T-helper 17 cell (primary cell): Measurements from ENCODE around the gene CCDC86. TPM values are rescaled to one million over a fixed set of nuclear protein-coding genes. Genes with fewer than 3 reads are reported as not detected.
A peak's percentile ranks its signal among the peaks of the same experiment; 100 is the strongest.

Experiments used
- ATAC-seq: fragments of 150-1000 bp; cut with Tn5 transposase; 2 replicates; pipeline ENCODE4 v1.10.0; 2021; ENCODE audit warnings: mild to moderate bottlenecking, moderate library complexity
- DNase-seq, 3 donors: peaks; one replicate each; pipeline versions ENCODE4 v3.0.0 to v3.0.0-alpha.2; 2020 to 2021
- H3K9me3 ChIP-seq: one replicate; pipeline ENCODE4 v1.7.0; 2013; ENCODE audit warnings: low read length, mild to moderate bottlenecking; ENCODE audit not compliant: control insufficient read depth, poor library complexity, severe bottlenecking
- H3K27ac Mint-ChIP-seq: one replicate; pipeline ENCODE4 v1.8.0; 2022; ENCODE audit warnings: mild to moderate bottlenecking, moderate library complexity, mixed read lengths
- H3K27me3 Mint-ChIP-seq: one replicate; pipeline ENCODE4 v1.8.0; 2022; ENCODE audit warnings: mixed read lengths
- H3K36me3 Mint-ChIP-seq: one replicate; pipeline ENCODE4 v1.8.0; 2022; ENCODE audit warnings: low read depth, mixed read lengths
- H3K4me1 Mint-ChIP-seq: one replicate; pipeline ENCODE4 v1.8.0; 2022; ENCODE audit warnings: mild to moderate bottlenecking, mixed read lengths
- H3K4me3 Mint-ChIP-seq: one replicate; pipeline ENCODE4 v1.8.0; 2022; ENCODE audit warnings: mild to moderate bottlenecking, moderate library complexity, mixed read lengths
- total RNA-seq, 4 donors: library from RNA in 2 of 4; stranded (reverse) in 2 of 4; gene quantifications; one replicate each; pipeline ENCODE4 v1.2.3 and lab custom pipeline; 2022 to 2026

Gene CCDC86
- total RNA-seq, 2 donors from 2014 or later: 9.2 to 13.1 TPM

DNA sequence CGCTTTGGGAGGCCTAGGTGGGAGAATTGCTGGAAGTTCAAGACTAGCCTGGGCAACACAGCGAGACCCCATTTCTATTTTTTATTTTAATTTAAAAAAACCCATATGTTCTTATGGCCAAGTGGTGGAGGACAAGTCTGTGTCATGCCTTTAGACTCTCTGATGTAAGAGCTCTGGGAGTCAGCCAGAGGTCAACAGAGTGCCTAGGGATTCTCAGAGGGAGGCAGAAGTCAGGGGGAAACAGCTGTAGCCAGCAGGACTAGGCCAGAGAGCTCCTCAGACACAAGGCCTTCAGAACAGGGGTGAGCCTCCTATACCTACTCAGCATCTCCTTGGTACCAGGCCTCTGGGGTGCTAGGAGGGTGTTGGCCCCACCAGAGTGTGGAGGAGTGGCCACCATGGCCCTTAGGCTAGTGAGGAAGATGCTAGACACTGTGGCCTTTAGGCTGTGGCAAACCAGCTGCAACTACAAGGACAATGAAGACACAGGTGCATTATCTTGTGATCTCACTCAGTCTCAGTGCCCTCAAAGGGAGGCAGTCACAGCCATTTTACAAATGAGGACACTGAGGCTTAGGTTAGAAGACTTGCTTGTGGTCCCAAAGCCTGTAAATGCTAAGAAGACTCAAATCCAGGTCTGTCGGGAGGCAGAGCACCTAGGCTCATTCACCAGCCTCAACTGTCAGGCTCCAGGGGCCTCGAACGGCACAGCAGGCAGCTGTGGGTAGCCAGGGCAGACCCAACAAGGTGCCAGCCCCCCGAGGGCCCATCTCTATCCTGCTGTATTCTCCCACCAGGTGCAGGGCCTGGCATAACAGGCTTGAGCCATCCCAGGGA, 30.4 kb downstream of the CCDC86 start:
- Mint-ChIP-seq H3K27ac (peak overlapping the region; percentile 11), H3K27me3 (peaks cover 7% of the 10 kb centered on the region), H3K4me3 (no peak overlapping the region), H3K36me3 (no peaks in the 10 kb centered on the region), H3K4me1 (peaks cover 6% of the 10 kb centered on the region)
- no peaks in the 10 kb centered on the region for H3K9me3 ChIP-seq
- DNase-seq (no peak), ATAC-seq (no peak)

DNA sequence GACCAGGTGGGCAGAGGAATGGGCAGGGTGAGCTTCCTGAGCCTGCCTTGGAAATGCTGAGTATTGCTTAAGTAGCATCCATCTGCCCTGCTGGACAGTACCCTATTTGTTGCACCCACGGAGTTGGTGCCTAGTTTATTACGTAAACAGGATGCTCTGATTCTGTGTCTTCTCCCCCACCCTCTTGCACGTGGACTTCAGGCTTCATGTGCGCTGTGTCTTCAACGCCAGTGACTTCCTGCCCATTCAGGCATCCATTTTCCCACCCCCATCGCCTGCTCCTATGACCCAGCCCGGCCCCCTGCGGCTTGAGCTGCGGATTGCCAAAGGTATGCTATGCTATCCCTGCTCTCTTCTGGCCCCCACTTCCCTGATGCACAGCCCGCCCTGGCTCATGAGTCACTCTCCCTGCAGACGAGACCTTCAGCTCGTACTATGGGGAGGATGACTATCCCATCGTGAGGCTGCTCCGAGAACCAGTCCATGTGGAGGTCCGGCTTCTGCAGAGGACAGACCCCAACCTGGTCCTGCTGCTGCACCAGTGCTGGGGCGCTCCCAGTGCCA, 31.1 kb downstream of the CCDC86 start:
- Mint-ChIP-seq H3K4me3 (no peak overlapping the region), H3K4me1 (peaks cover 6% of the 10 kb centered on the region)

DNA sequence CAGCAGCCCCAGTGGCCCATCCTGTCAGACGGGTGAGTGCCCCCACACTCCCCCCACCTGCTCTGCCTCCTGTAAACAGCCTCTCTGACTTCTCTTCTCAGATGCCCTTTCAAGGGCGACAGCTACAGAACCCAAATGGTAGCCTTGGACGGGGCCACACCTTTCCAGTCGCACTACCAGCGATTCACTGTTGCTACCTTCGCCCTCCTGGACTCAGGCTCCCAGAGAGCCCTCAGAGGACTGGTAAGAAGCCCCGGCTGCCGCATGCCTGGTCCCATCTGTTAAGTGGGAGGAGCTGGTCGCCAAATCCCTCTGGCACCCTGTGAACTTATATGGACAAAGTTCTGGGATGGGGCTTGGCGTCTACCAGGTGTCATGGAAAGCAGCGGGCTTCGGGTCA, 31.6 kb downstream of the CCDC86 start:
- DNase-seq: no peak
- no peak for ATAC-seq
- Mint-ChIP-seq H3K27ac (peak overlapping the region; percentile 37), H3K27me3 (peaks cover 7% of the 10 kb centered on the region), H3K4me3 (no peak overlapping the region), H3K4me1 (peaks cover 6% of the 10 kb centered on the region), H3K36me3 (no peaks in the 10 kb centered on the region)
- no peaks in the 10 kb centered on the region for H3K9me3 ChIP-seq

More for the DNA sequence above, 31.1 kb downstream of the CCDC86 start:
- Mint-ChIP-seq H3K27ac (peak overlapping the region; percentile 37), H3K36me3 (no peaks in the 10 kb centered on the region), H3K27me3 (peaks cover 7% of the 10 kb centered on the region)
- ATAC-seq (peak; percentile 25), DNase-seq (no peak)
- H3K9me3 ChIP-seq: no peaks in the 10 kb centered on the region

DNA sequence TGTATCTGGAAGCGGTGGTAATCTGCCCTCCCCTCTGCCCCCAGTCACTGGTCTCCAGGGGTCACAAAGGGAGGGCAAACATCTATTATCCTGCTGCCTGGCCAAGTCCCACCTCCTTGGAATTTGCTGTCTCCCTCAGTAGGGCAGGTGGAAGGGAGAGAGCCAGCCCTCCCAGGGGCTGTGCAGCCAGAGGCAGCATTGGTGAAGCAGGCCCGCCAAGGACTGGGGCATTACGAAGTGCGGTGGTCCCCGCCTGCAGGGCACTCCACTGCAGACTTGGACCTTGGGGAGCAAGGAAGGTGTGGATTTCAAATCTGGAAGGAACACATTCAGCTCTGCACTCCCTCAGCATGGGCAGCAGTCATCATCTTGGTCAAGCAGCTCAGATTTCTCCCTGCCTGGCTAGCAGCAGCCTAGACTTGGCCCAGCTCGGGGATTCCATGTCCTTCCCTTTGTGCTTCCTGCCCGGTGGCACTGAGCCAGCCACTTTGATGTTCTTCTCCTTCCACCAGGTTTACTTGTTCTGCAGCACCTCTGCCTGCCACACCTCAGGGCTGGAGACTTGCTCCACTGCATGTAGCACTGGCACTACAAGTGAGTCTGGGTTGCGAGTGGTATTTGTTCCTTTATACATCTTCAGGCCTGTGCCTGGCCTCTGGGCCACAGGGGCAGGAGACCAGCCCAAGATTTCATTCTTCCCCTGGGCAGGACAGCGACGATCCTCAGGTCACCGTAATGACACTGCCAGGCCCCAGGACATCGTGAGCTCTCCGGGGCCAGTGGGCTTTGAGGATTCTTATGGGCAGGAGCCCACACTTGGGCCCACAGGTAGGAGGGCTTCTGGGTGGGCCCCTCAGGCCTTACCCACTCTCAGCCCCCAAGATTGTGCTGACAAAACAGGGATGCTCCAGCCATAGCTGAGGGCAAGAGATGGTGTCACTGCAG, 32.8 kb downstream of the CCDC86 start:
- Mint-ChIP-seq H3K36me3 (no peaks in the 10 kb centered on the region), H3K4me1 (peaks cover 3% of the 10 kb centered on the region), H3K27me3 (peaks cover 2% of the 10 kb centered on the region), H3K27ac (no peak overlapping the region), H3K4me3 (no peak overlapping the region)
- ATAC-seq: no peak
- H3K9me3 ChIP-seq: no peaks in the 10 kb centered on the region
- no peak for DNase-seq

DNA sequence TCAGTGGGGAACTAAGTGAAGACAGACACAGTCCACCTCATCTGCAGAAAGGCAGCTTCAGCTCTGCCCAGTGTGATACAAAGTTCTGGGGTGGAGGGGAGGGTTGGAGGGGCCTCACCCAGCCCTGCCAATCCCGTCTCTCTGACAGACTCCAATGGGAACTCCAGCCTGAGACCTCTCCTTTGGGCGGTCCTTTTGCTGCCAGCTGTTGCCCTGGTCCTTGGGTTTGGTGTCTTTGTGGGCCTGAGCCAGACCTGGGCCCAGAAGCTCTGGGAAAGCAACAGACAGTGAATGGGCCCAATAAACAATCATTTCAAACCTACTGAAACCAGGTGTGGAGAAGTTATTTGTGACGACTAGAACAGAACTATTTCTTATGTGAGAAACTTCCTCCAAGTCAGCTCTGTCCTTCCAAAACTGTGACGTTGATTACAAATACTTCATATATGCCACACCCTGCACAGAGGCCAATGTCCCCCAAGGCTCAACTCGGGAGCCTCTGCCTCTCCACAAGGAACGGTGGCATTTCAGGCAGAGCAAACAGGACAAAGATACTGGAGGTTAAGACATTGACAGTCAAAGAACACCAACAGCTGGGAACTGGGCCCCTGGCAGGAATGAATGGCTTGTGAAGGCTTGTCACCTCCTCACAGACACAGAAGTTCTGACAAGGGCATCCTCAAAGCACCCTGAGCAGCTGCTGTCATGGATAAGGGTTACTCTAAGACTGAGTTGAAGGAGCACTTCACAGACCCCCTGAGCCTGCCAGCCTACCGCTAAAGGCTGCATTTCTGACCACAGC, 33.7 kb downstream of the CCDC86 start:
- H3K27ac Mint-ChIP-seq: peak overlapping the region; percentile 21

DNA sequence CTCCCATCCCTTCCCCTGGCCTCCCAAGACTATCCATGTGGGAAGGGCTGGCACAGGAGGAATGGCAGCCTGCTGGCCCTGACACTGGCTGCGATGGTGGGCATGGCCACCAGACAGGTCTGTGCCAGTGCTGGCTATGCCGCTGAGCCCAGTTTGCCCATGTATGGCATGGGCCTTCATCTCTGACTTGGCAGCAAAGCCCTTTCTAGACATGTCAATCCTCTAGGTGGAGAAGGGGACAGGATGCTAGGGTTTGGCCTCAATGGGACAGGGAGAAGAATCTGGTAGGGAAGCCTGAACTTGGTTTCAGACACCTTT, 34.2 kb downstream of the CCDC86 start:
- peaks cover 2% of the 10 kb centered on the region for H3K36me3 Mint-ChIP-seq
- H3K27ac Mint-ChIP-seq: peak overlapping the region; percentile 21
- H3K4me3 Mint-ChIP-seq: no peak overlapping the region
- no peaks in the 10 kb centered on the region for H3K27me3 Mint-ChIP-seq
- ATAC-seq (no peak), DNase-seq (no peak)
- no peaks in the 10 kb centered on the region for H3K9me3 ChIP-seq
- peaks cover 3% of the 10 kb centered on the region for H3K4me1 Mint-ChIP-seq

More for the DNA sequence above, 33.7 kb downstream of the CCDC86 start:
- ATAC-seq: no peak
- peaks cover 3% of the 10 kb centered on the region for H3K4me1 Mint-ChIP-seq
- no peak for DNase-seq
- no peaks in the 10 kb centered on the region for H3K27me3 Mint-ChIP-seq
- H3K4me3 Mint-ChIP-seq: no peak overlapping the region
- H3K9me3 ChIP-seq: no peaks in the 10 kb centered on the region
- H3K36me3 Mint-ChIP-seq: no peaks in the 10 kb centered on the region

DNA sequence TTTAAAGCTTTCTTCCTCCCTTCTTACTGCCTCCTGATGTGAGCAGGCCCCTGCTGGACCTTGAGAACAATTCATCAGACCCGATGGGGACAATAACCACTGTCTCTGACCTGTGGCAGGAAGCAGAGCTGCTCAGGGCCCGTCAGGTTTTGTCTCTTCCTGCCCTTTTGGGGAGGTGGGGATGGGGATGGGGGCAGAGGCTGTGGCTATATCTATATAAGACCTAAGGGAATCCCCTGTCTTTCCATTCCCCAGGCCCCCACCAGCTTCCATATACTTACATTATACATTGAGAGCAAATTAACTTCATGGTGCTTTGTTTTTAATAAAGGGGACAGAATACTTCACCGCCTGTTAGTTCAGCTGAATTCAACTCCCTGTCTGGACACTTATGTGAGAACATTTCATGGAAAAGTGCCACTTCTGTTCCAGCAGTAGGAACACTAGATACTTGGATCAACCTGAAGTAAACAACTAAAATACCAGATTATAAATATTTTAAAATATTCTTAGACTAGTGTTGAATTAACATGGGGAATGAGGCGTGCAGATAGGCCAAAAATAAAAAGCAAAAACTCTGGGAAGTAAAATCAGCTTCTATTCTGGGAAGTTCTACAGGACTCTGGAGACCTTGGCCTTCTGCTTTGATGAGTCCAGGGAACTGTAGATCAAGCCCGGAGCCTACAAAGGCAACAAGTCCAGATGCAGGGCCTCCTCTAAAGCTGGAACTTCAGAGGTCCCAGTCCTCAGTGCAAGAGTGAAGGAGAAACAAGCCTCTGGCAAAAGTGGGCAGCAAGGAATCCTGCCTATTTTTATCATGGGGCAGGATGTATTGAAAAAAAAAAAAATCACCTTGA, 36.6 kb downstream of the CCDC86 start:
- Mint-ChIP-seq H3K27ac (no peak overlapping the region), H3K36me3 (peaks cover 10% of the 10 kb centered on the region), H3K4me1 (peaks cover 4% of the 10 kb centered on the region), H3K4me3 (no peak overlapping the region), H3K27me3 (no peaks in the 10 kb centered on the region)
- no peak for ATAC-seq
- no peaks in the 10 kb centered on the region for H3K9me3 ChIP-seq
- no peak for DNase-seq

DNA sequence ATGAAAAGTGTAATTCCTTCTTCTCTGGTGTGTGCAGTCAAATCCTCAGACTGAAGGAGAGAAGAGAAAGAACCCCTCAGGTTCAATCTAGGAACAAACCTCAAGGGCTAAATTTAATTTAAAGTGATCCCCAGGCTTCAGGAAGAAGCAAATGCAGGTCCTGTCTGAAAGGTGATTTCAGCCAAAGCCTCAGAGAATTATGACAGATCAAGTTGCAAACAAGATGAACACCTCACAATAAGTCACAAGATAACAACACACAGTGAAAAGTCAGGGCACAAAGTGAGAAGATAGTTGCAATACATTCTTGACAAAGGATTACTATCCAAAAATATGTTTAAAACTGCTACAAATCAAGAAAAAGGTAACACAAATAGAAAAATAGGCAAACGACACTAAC, 37.2 kb downstream of the CCDC86 start:
- no peaks in the 10 kb centered on the region for H3K9me3 ChIP-seq
- Mint-ChIP-seq H3K36me3 (peaks cover 12% of the 10 kb centered on the region), H3K27ac (no peak overlapping the region), H3K27me3 (no peaks in the 10 kb centered on the region), H3K4me3 (no peak overlapping the region), H3K4me1 (peaks cover 6% of the 10 kb centered on the region)
- no peak for ATAC-seq
- DNase-seq: no peak

DNA sequence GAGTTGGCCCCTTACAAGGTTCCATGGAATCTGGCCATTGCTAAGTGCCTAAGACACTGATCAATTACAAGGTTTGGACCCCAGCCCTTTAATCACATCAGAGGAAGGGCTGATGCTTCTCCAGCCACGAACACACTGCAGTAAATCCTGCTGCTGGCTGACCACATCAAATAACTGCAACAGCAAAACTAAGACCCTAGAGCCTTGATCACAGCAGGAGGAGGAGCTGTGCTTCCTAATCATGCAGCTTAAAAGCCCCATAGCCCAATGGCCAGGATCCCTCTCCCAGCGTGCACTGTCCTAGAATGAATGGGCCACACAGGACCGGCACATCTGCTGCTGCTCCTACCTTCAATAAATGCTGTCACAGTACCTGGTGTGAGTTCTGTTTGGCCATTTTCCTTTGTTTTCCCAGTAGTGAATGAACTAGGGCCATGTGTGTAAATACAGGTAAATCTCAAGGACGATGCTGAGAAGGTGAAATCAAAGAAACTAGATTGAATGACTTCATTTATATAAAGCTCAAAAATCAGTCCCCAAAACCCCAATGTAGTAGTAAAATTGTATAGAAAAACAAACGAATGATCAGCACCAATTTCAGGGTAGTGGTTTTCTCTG, 38.2 kb downstream of the CCDC86 start:
- Mint-ChIP-seq H3K4me3 (no peak overlapping the region), H3K36me3 (peaks cover 12% of the 10 kb centered on the region), H3K27me3 (no peaks in the 10 kb centered on the region), H3K27ac (no peak overlapping the region), H3K4me1 (peaks cover 6% of the 10 kb centered on the region)
- H3K9me3 ChIP-seq: no peaks in the 10 kb centered on the region
- ATAC-seq: no peak
- DNase-seq: no peak

DNA sequence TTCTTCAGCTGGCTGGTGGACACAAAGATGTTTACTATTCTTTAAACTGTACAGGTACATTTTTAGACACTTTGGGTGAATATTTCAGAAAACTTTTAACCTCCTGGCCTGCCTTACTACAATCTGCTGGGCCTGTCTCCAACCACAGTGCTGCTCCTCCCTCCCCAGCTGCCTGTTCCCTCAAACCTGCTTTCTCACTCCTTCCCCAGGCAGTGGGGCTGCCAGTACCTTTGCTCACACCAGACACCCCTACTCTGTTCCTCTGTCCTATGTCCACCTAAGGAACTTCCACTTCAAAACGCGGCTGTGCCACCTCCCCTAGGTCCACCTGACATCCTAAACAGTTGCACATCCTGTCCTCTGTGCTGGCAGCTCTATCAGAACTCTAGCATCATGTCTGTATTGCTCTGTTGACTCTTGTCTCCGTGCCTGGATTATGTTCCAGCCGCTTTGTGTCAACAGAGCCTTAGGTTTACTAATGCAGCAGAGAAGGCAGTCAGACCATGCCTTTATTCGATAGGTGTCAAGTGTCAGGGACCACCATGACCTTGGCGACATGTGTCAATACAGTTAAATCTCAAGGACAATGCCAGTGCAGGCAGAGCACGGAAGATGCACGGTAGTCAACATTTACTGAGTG, 38.9 kb downstream of the CCDC86 start:
- Mint-ChIP-seq H3K4me3 (no peak overlapping the region), H3K27me3 (no peaks in the 10 kb centered on the region), H3K36me3 (peaks cover 12% of the 10 kb centered on the region), H3K27ac (peak overlapping the region; percentile 21), H3K4me1 (peaks cover 6% of the 10 kb centered on the region)
- DNase-seq (no peak), ATAC-seq (no peak)
- no peaks in the 10 kb centered on the region for H3K9me3 ChIP-seq

DNA sequence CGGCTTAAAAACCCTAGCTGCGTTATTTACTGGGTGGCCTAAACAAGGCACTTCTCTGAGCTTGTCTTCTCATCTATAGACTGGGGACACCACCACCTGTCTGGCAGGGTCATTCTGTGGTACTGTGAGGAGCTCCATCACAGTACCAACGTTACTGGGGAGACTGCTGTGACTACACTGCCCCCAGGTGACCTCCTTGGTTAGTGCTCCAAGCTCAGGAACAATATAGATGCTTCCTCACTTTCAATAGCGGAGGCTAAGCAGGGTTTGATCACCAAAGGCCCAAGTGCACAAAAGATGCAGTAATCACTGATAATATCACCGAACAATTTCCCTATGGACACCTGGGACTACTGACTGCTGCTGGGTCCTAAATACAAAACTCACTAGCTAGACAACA, 45.6 kb downstream of the CCDC86 start:
- ATAC-seq (peak; percentile 73), DNase-seq (no peak)
- H3K9me3 ChIP-seq: no peaks in the 10 kb centered on the region
- Mint-ChIP-seq H3K4me3 (no peak overlapping the region), H3K36me3 (peaks cover 11% of the 10 kb centered on the region), H3K4me1 (peaks cover 14% of the 10 kb centered on the region), H3K27me3 (no peaks in the 10 kb centered on the region), H3K27ac (no peak overlapping the region)
